GM12878 (cell line): ENCODE data around the gene AHNAK2. TPM values are rescaled to one million over a fixed set of nuclear protein-coding genes. Genes with fewer than 3 reads are reported as not detected.

Source experiments
- ATAC-seq: fragments of 200-7000 bp; cut with Tn5 transposase; 3 replicates; pipeline ENCODE4 v1.9.1; 2020; ENCODE audit warnings: mild to moderate bottlenecking, moderate library complexity
- BruUV-seq: library from RNA; stranded (reverse); fragments of 400-500 nt; replicated peaks from 2 replicates; lab custom pipeline; 2021; lab: Mats Ljungman, UMichigan
- CTCF ChIA-PET: fragments of 300-600 bp; sonication (Branson Sonifier 250); formaldehyde crosslinking; extraction: SDS; loops from one replicate; lab custom pipeline; 2021; ENCODE audit warnings: inconsistent platforms; lab: Yijun Ruan, JAX
- POLR2A ChIA-PET: fragments of 350-600 bp; formaldehyde crosslinking; extraction: SDS; loops from one replicate; lab custom pipeline; 2021; ENCODE audit warnings: inconsistent platforms; lab: Charles Lee
- RAD21 ChIA-PET: fragments of 300-600 bp; sonication (Branson Sonifier 250); formaldehyde crosslinking; loops from one replicate; lab custom pipeline; 2023; ENCODE audit warnings: antibody characterized with exemption; ENCODE audit not compliant: unreplicated experiment; lab: Charles Lee
- SMC1A ChIA-PET: fragments of 300-600 bp; sonication (Branson Sonifier 250); formaldehyde crosslinking; loops from one replicate; lab custom pipeline; 2023; ENCODE audit not compliant: unreplicated experiment, uncharacterized antibody; lab: Charles Lee
- DNase-seq: peaks from one replicate; pipeline ENCODE4 v3.0.0-alpha.2; 2011; ENCODE audit warnings: low read depth, low spot score
- FAIRE-seq: peaks from 3 replicates; lab custom pipeline; 2011; peaks lifted over from hg19 to GRCh38; lab: Jason Lieb, UNC
- H2AFZ ChIP-seq: 2 replicates; pipeline ENCODE4 v1.6.0; 2011; ENCODE audit warnings: low read depth, low read length, control low read depth; ENCODE audit not compliant: control insufficient read depth
- H3K27ac ChIP-seq: 2 replicates; pipeline ENCODE4 v1.5.1; 2011; ENCODE audit warnings: control low read depth; ENCODE audit not compliant: control insufficient read depth, insufficient read depth
- H3K27me3 ChIP-seq, 2 experiments: replicated peaks in 1 of 2; 2 replicates each; pipeline versions ENCODE4 v1.6.0 to v1.6.1; 2011; ENCODE audit warnings: low read length in 1 of 2; ENCODE audit not compliant: control insufficient read depth in 2 of 2, insufficient read depth in 2 of 2
- H3K36me3 ChIP-seq, 2 experiments: 2 replicates each; pipeline ENCODE4 v1.5.1; 2011; ENCODE audit warnings: low read length in 1 of 2; ENCODE audit not compliant: control insufficient read depth in 2 of 2, insufficient read depth in 2 of 2
- H3K4me1 ChIP-seq: 2 replicates; pipeline ENCODE4 v1.6.1; 2011; ENCODE audit warnings: mild to moderate bottlenecking, low read length, moderate library complexity, mixed read lengths; ENCODE audit not compliant: control insufficient read depth, insufficient read depth
- H3K4me2 ChIP-seq: 2 replicates; pipeline ENCODE4 v1.6.0; 2011; ENCODE audit warnings: control low read depth; ENCODE audit not compliant: control insufficient read depth, insufficient read depth
- H3K4me3 ChIP-seq: fragments of 200-600 bp; sonication (generic); 2 replicates; pipeline ENCODE4 v1.5.1; 2016
- H3K79me2 ChIP-seq: 2 replicates; pipeline ENCODE4 v1.6.0; 2011; ENCODE audit warnings: low read length; ENCODE audit not compliant: control insufficient read depth, insufficient read depth
- H3K9ac ChIP-seq: 2 replicates; pipeline ENCODE4 v1.8.0; 2011; ENCODE audit warnings: low read length, control low read depth, mixed read lengths; ENCODE audit not compliant: control insufficient read depth, insufficient read depth
- H3K9me3 ChIP-seq: replicated peaks from 3 replicates; pipeline ENCODE4 v1.5.1; 2011; ENCODE audit warnings: mild to moderate bottlenecking, low read length; ENCODE audit not compliant: control insufficient read depth, insufficient read depth
- H4K20me1 ChIP-seq: 2 replicates; pipeline ENCODE4 v1.6.0; 2011; ENCODE audit not compliant: control insufficient read depth, insufficient read depth
- FOXK2 ChIP-seq: fragments of 450-650 bp; IDR thresholded peaks from 2 replicates; pipeline ENCODE4 v1.6.1; 2017; ENCODE audit warnings: mild to moderate bottlenecking, moderate library complexity
- HCFC1 ChIP-seq: fragments of 150-350 bp; IDR thresholded peaks from 2 replicates; pipeline ENCODE4 v1.6.1; 2014; ENCODE audit warnings: low read length
- JUND ChIP-seq: IDR thresholded peaks from 2 replicates; pipeline ENCODE4 v1.6.1; 2012; ENCODE audit warnings: low read depth, mild to moderate bottlenecking, low read length, improper control_type of control experiment, moderate library complexity
- KAT2A ChIP-seq: conservative IDR thresholded peaks from 2 replicates; pipeline ENCODE4 v1.6.1; 2011; ENCODE audit warnings: low read depth, low read length; ENCODE audit not compliant: control insufficient read depth
- KDM1A ChIP-seq: fragments of 200-600 bp; sonication (generic); IDR thresholded peaks from 2 replicates; pipeline ENCODE4 v1.6.1; 2016; ENCODE audit warnings: borderline replicate concordance
- NFYB ChIP-seq: IDR thresholded peaks from 2 replicates; pipeline ENCODE4 v1.6.1; 2011; ENCODE audit warnings: low read depth, mild to moderate bottlenecking, low read length, improper control_type of control experiment, moderate library complexity; ENCODE audit not compliant: insufficient read depth
- PML ChIP-seq: IDR thresholded peaks from 2 replicates; pipeline ENCODE4 v1.6.1; 2012; ENCODE audit warnings: low read length, inconsistent platforms
- RELA ChIP-seq: fragments of 450-650 bp; IDR thresholded peaks from 2 replicates; pipeline ENCODE4 v1.8.0; 2014; ENCODE audit warnings: borderline replicate concordance; ENCODE audit not compliant: partially characterized antibody
- RUNX3 ChIP-seq: IDR thresholded peaks from 2 replicates; pipeline ENCODE4 v1.6.1; 2012; ENCODE audit warnings: low read length, inconsistent platforms
- TAF1 ChIP-seq: IDR thresholded peaks from 2 replicates; pipeline ENCODE4 v1.6.1; 2011; ENCODE audit warnings: mild to moderate bottlenecking, low read depth, low read length, borderline replicate concordance
- WGBS: methylation state at CpG from one replicate; pipeline ENCODE4 v1.1.6; 2016; ENCODE audit warnings: low lambda C conversion rate; ENCODE audit not compliant: insufficient replicate concordance, insufficient coverage; ENCODE audit errors: missing lambda C conversion rate; 5-methylcytosine and 5-hydroxymethylcytosine counted together
- in situ Hi-C: fragments of 300-500 bp; cut with MboI; formaldehyde crosslinking; loops from 9 replicates; pipeline ENCODE4 v1.14.3; 2018; ENCODE audit warnings: mixed read lengths
- intact Hi-C: fragments of 100-400 bp; cut with micrococcal nuclease; formaldehyde crosslinking; loops from one replicate; pipeline ENCODE4 v1.14.2; 2022; ENCODE audit not compliant: unreplicated experiment
- polyA plus RNA-seq, 11 experiments: library from polyadenylated mRNA; depleted of rRNA in 4 of 11; unstranded in 6 of 11; stranded (reverse) in 5 of 11; fragments of >200 nt; fragmentation: Nextera tagmentation in 4 of 11; fragmentation: Illumina TruSeq in 1 of 11; extraction: Ambion mirVana in 4 of 11; extraction: Trizol in 1 of 11; gene quantifications; 1 replicate in 1 of 11; 2 replicates in 10 of 11; pipeline versions ENCODE4 v1.2.1 to v1.2.3, GENCODE V29; 2011 to 2016; ENCODE audit warnings: inconsistent platforms in 2 of 11, missing spikeins in 2 of 11, low read depth in 1 of 11
- total RNA-seq, 4 experiments: library from RNA; depleted of rRNA in 3 of 4; stranded (reverse); fragments of >200 nt in 3 of 4; fragmentation: Illumina TruSeq in 1 of 4; extraction: Trizol in 1 of 4; gene quantifications; 2 replicates each; pipeline versions ENCODE4 v1.2.1 to v1.2.3, GENCODE V29; 2013 to 2021
- TF ChIP-seq, protein P1 (sequence below): fragments of 450-650 bp; IDR thresholded peaks from 2 replicates; pipeline ENCODE4 v1.6.1; 2016; ENCODE audit warnings: mild to moderate bottlenecking, moderate library complexity, borderline replicate concordance
- TF ChIP-seq, protein P2 (sequence below): fragments of 450-650 bp; IDR thresholded peaks from 2 replicates; pipeline ENCODE4 v1.6.1; 2017; ENCODE audit warnings: mild to moderate bottlenecking, moderate library complexity

The AHNAK2 gene
- total and polyA plus RNA-seq, 10 of the 15 experiments (the other 5 are each of a cell fraction or from before 2014, with no cell fraction given), result 0.03 to 0.10 TPM; not detected in 8

DNA sequence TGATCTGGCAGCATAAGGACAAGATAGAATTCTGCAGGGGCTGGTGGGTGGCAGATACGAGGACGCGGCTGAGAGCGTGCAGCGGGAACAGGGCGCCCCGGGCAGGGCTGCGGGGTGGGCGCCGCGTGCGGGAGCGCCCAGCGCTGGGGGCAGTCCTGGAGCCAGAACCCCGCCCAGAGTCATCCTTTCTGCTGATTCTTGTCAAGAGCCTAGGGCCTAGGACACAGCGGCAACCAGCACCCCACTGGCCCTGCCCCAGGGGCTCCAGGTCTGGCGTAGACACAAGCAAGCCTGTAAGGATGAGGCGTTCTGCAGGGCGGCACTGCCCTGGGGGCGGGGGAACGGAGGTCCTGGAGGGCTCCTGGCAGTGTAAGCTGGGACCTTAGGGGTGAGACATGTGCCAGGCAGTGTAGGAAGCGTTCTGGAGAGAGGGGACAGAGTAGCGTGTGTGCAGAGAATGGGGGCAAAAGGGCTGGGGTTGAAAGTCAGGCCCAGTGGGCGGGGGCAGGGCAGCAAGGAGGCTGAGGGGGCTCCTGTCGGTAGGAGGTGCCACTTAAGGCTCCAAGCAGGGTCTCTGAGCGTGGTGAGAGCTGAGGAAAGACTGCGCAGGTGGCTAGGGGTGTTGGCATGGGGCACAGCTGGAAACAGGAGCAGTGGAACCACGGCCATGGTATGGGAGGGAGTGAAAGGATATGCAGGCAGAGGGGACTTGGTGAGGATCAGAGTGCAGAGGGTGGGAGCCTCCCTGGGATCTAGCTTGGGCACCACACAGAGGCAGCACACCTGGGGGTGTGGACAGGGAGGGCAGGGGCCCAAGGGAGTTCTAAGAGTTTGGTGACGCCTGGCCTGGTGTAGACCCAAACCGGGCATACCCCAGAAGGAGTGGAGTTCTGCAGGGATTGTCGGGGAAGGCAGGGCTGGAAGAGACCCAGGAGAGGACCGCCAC, 845 bp upstream of the AHNAK2 start (continued):
- TF ChIP-seq HCFC1, result no peak

DNA sequence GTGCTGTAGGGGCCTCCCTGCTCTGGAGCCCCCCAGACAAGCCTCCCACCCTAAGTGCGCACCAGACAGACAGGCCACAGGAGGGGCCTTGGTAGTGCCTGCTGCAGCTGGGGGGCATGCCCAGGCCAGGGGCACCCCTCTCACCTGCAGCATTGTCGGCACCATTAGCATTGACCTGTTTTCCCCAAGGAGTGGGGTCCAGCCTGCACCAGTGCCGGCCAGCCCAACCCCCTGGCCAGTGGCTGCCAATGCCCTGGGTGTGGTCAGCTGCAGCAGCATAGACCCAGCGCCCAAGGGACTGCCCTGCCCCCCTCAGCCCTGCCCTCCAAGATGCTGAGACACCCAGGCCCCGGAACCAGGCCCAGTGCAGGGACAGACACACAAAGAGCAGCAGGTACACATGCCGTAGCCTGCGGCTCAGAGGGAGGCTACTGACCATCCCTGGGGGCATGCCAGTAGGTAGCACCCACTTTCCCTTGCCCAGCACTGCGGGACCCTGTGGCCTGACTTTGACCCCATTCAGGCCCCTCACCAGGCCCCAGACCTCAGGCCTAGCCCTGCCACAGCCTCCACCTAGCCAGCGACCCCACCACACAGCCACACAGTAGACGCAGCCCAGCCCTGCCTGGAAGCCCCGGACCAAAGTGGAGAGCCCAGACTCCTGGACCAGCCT, 1.0 kb downstream of the AHNAK2 start:
- H3K4me1 ChIP-seq, result no peaks in the 10 kb centered on the region; the same call in 1 of the 2 replicates
- SMC1A ChIA-PET, result interaction anchor here (1.4 to 3.4 kb wide), 2 partner anchors 68 to 104 kb away, joined by 3 to 24 read pairs; no protein-coding TSS in a partner anchor
- no peaks in the 10 kb centered on the region for H4K20me1 ChIP-seq
- intact Hi-C loops (loop anchor here (10.0 kb wide), 1 partner anchor 82 kb away; no protein-coding TSS in a partner anchor), in situ Hi-C loops (no loop called here)
- H3K9me3 ChIP-seq, result no peaks in the 10 kb centered on the region
- no peak overlapping the region for H2AFZ ChIP-seq
- peaks cover 7 to 10% of the 10 kb centered on the region in 2 experiments for H3K27me3 ChIP-seq
- H3K79me2 ChIP-seq, result no peaks in the 10 kb centered on the region
- DNase-seq (no peak), ATAC-seq (no peak), FAIRE-seq (no peak)
- POLR2A ChIA-PET, result no interaction called here
- no TSS peak for BruUV-seq
- 51% methylated on average over 11 of the region's 11 CpGs for WGBS
- no peaks in the 10 kb centered on the region for H3K36me3 ChIP-seq
- CTCF ChIA-PET, result interaction anchor here (0.6 to 5.0 kb wide), 4 partner anchors 61 to 89 kb away, joined by 3 to 82 read pairs (median 6); no protein-coding TSS in a partner anchor
- no peak overlapping the region for H3K4me2 ChIP-seq
- no peak overlapping the region for H3K27ac ChIP-seq
- RAD21 ChIA-PET, result no interaction called here
- H3K4me3 ChIP-seq, result no peak overlapping the region
- no peak overlapping the region for H3K9ac ChIP-seq
- TF ChIP-seq FOXK2 (no peak), PML (no peak), JUND (no peak), RELA (no peak), KAT2A (no peak), RUNX3 (no peak), TAF1 (no peak), NFYB (no peak), KDM1A (no peak)
- TF ChIP-seq, protein P1, sequence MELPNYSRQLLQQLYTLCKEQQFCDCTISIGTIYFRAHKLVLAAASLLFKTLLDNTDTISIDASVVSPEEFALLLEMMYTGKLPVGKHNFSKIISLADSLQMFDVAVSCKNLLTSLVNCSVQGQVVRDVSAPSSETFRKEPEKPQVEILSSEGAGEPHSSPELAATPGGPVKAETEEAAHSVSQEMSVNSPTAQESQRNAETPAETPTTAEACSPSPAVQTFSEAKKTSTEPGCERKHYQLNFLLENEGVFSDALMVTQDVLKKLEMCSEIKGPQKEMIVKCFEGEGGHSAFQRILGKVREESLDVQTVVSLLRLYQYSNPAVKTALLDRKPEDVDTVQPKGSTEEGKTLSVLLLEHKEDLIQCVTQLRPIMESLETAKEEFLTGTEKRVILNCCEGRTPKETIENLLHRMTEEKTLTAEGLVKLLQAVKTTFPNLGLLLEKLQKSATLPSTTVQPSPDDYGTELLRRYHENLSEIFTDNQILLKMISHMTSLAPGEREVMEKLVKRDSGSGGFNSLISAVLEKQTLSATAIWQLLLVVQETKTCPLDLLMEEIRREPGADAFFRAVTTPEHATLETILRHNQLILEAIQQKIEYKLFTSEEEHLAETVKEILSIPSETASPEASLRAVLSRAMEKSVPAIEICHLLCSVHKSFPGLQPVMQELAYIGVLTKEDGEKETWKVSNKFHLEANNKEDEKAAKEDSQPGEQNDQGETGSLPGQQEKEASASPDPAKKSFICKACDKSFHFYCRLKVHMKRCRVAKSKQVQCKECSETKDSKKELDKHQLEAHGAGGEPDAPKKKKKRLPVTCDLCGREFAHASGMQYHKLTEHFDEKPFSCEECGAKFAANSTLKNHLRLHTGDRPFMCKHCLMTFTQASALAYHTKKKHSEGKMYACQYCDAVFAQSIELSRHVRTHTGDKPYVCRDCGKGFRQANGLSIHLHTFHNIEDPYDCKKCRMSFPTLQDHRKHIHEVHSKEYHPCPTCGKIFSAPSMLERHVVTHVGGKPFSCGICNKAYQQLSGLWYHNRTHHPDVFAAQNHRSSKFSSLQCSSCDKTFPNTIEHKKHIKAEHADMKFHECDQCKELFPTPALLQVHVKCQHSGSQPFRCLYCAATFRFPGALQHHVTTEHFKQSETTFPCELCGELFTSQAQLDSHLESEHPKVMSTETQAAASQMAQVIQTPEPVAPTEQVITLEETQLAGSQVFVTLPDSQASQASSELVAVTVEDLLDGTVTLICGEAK, result no peak
- TF ChIP-seq, protein P2, sequence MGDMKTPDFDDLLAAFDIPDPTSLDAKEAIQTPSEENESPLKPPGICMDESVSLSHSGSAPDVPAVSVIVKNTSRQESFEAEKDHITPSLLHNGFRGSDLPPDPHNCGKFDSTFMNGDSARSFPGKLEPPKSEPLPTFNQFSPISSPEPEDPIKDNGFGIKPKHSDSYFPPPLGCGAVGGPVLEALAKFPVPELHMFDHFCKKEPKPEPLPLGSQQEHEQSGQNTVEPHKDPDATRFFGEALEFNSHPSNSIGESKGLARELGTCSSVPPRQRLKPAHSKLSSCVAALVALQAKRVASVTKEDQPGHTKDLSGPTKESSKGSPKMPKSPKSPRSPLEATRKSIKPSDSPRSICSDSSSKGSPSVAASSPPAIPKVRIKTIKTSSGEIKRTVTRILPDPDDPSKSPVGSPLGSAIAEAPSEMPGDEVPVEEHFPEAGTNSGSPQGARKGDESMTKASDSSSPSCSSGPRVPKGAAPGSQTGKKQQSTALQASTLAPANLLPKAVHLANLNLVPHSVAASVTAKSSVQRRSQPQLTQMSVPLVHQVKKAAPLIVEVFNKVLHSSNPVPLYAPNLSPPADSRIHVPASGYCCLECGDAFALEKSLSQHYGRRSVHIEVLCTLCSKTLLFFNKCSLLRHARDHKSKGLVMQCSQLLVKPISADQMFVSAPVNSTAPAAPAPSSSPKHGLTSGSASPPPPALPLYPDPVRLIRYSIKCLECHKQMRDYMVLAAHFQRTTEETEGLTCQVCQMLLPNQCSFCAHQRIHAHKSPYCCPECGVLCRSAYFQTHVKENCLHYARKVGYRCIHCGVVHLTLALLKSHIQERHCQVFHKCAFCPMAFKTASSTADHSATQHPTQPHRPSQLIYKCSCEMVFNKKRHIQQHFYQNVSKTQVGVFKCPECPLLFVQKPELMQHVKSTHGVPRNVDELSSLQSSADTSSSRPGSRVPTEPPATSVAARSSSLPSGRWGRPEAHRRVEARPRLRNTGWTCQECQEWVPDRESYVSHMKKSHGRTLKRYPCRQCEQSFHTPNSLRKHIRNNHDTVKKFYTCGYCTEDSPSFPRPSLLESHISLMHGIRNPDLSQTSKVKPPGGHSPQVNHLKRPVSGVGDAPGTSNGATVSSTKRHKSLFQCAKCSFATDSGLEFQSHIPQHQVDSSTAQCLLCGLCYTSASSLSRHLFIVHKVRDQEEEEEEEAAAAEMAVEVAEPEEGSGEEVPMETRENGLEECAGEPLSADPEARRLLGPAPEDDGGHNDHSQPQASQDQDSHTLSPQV, result no peak
